HFF-Myc (cell line): Measurements from ENCODE around the gene PRPF6.
A peak's percentile ranks its signal among the peaks of the same experiment; 100 is the strongest.

Experiments used
- DNase-seq: peaks from one replicate; pipeline ENCODE4 v3.0.0-alpha.2; 2011; ENCODE audit warnings: low read depth; ENCODE audit errors: extremely low read depth
- H3K4me3 ChIP-seq: replicated peaks from 2 replicates; pipeline ENCODE4 v1.5.1; 2011; ENCODE audit warnings: low read depth, mild to moderate bottlenecking, control low read depth, low read length
- CTCF ChIP-seq: IDR thresholded peaks from 2 replicates; pipeline ENCODE4 v1.5.1; 2012; ENCODE audit warnings: mild to moderate bottlenecking, low read depth, low read length, control low read depth; ENCODE audit errors: missing control alignments

Gene PRPF6

GRCh38 chr20:64069209-64069613, 88.3 kb downstream of the PRPF6 start:
- no peak for TF ChIP-seq CTCF
- DNase-seq = no peak
- H3K4me3 ChIP-seq = no peak overlapping the region

GRCh38 chr20:64069614-64070243, 88.8 kb downstream of the PRPF6 start:
- H3K4me3 ChIP-seq = no peak overlapping the region
- DNase-seq = no peak
- peak; percentile 82 for TF ChIP-seq CTCF

- H3K4me3 ChIP-seq = no peak overlapping the region
- no peak for TF ChIP-seq CTCF
- DNase-seq = no peak
These were observed 89.5 kb downstream of the PRPF6 start for GRCh38 chr20:64070244-64070993.

GRCh38 chr20:64071341-64072332, 90.7 kb downstream of the PRPF6 start:
- TF ChIP-seq CTCF = no peak
- DNase-seq = no peak
- H3K4me3 ChIP-seq = no peak overlapping the region

- no peak for TF ChIP-seq CTCF
- H3K4me3 ChIP-seq = no peak overlapping the region
- DNase-seq = no peak
These were observed 91.6 kb downstream of the PRPF6 start for GRCh38 chr20:64072498-64073063.

- no peak for DNase-seq
- no peak for TF ChIP-seq CTCF
- no peak overlapping the region for H3K4me3 ChIP-seq
These were observed 92.7 kb downstream of the PRPF6 start for GRCh38 chr20:64073476-64074183.
